GM19328 (cell line): Measurements from ENCODE around the gene ADGRL2.
"Not testable (repeated sequence)": the region's sequence is repeated elsewhere in the genome, so short reads cannot be mapped to it uniquely, and the experiment has no call there.

Source experiments
- ATAC-seq: cut with Tn5 transposase; IDR thresholded peaks from one replicate; pipeline ENCODE4 v1.9.1; 2021; ENCODE audit warnings: mild to moderate bottlenecking, moderate library complexity; ENCODE audit not compliant: unreplicated experiment

ADGRL2 gene

GRCh38 chr1:81846630-81847029, 45.9 kb downstream of the ADGRL2 start:
- no peak for ATAC-seq

- no peak for ATAC-seq
Measured at GRCh38 chr1:81847063-81847462, 46.3 kb downstream of the ADGRL2 start.

GRCh38 chr1:81848880-81849682, 48.3 kb downstream of the ADGRL2 start:
- ATAC-seq = no peak

GRCh38 chr1:81850031-81850430, 49.3 kb downstream of the ADGRL2 start:
- no peak for ATAC-seq

- no peak for ATAC-seq
Measured at GRCh38 chr1:81850495-81850894, 49.8 kb downstream of the ADGRL2 start.

- ATAC-seq = no peak
Measured at GRCh38 chr1:81851217-81851616, 50.5 kb downstream of the ADGRL2 start.

- ATAC-seq = no peak
Measured at GRCh38 chr1:81852961-81853360, 52.2 kb downstream of the ADGRL2 start.

- ATAC-seq = no peak
Measured at GRCh38 chr1:81867235-81867634, 66.5 kb downstream of the ADGRL2 start.

- no peak for ATAC-seq
Measured at GRCh38 chr1:81869307-81869706, 68.6 kb downstream of the ADGRL2 start.

GRCh38 chr1:81871091-81871490, 70.4 kb downstream of the ADGRL2 start:
- not testable (repeated sequence) for ATAC-seq

- no peak for ATAC-seq
Measured at GRCh38 chr1:81873946-81874345, 73.2 kb downstream of the ADGRL2 start.

GRCh38 chr1:81874461-81874860, 73.7 kb downstream of the ADGRL2 start:
- ATAC-seq = no peak

GRCh38 chr1:81874940-81875339, 74.2 kb downstream of the ADGRL2 start:
- no peak for ATAC-seq

GRCh38 chr1:81876901-81877733, 76.4 kb downstream of the ADGRL2 start:
- no peak for ATAC-seq

- ATAC-seq = no peak
Measured at GRCh38 chr1:81877940-81878339, 77.2 kb downstream of the ADGRL2 start.

GRCh38 chr1:81878538-81878937, 77.8 kb downstream of the ADGRL2 start:
- no peak for ATAC-seq

GRCh38 chr1:81880781-81881180, 80.0 kb downstream of the ADGRL2 start:
- ATAC-seq = no peak

GRCh38 chr1:81885291-81885690, 84.6 kb downstream of the ADGRL2 start:
- ATAC-seq = no peak

GRCh38 chr1:81886292-81886691, 85.6 kb downstream of the ADGRL2 start:
- not testable (repeated sequence) for ATAC-seq

GRCh38 chr1:81887421-81888144, 86.8 kb downstream of the ADGRL2 start:
- no peak for ATAC-seq

GRCh38 chr1:81889166-81889565, 88.4 kb downstream of the ADGRL2 start:
- ATAC-seq = no peak
